H9 (cell line): Measurements from ENCODE around the gene ANO2. TPM values are rescaled to one million over a fixed set of nuclear protein-coding genes. Genes with fewer than 3 reads are reported as not detected.

Source experiments
- DNase-seq: peaks from one replicate; pipeline ENCODE4 v3.0.0-alpha.2; 2017
- H2AFZ ChIP-seq: one replicate; pipeline ENCODE4 v1.6.1; 2013; ENCODE audit warnings: mild to moderate bottlenecking, low read length, control low read depth, moderate library complexity
- H2AK5ac ChIP-seq: 2 replicates; pipeline ENCODE4 v1.6.1; 2013; ENCODE audit warnings: low read length, control low read depth, mixed read lengths; ENCODE audit not compliant: insufficient read length
- H2BK120ac ChIP-seq: one replicate; pipeline ENCODE4 v1.6.1; 2013; ENCODE audit warnings: low read depth, mild to moderate bottlenecking, low read length, control low read depth, inconsistent platforms; ENCODE audit not compliant: poor library complexity, severe bottlenecking
- H2BK12ac ChIP-seq: 2 replicates; pipeline ENCODE4 v1.6.1; 2013; ENCODE audit warnings: low read length, control low read depth, mixed read lengths, low read depth; ENCODE audit not compliant: insufficient read length
- H2BK15ac ChIP-seq: 2 replicates; pipeline ENCODE4 v1.6.1; 2013; ENCODE audit warnings: low read depth, low read length, control low read depth
- H2BK20ac ChIP-seq: one replicate; pipeline ENCODE4 v1.6.1; 2013; ENCODE audit warnings: low read depth, mild to moderate bottlenecking, low read length, control low read depth, inconsistent platforms; ENCODE audit not compliant: poor library complexity, severe bottlenecking
- H2BK5ac ChIP-seq: 2 replicates; pipeline ENCODE4 v1.6.1; 2013; ENCODE audit warnings: low read length, control low read depth, mixed read lengths; ENCODE audit not compliant: insufficient read length
- H3K14ac ChIP-seq: 2 replicates; pipeline ENCODE4 v1.6.1; 2013; ENCODE audit warnings: low read length, control low read depth; ENCODE audit not compliant: insufficient read depth
- H3K18ac ChIP-seq: 2 replicates; pipeline ENCODE4 v1.6.1; 2013; ENCODE audit warnings: low read depth, mild to moderate bottlenecking, mixed read lengths, low read length, control low read depth; ENCODE audit not compliant: insufficient read length
- H3K23ac ChIP-seq: 2 replicates; pipeline ENCODE4 v1.6.1; 2013; ENCODE audit warnings: low read length, control low read depth, mixed read lengths, low read depth; ENCODE audit not compliant: insufficient read length
- H3K23me2 ChIP-seq: 2 replicates; pipeline ENCODE4 v1.6.1; 2013; ENCODE audit warnings: low read depth, mild to moderate bottlenecking, mixed read lengths, low read length, control low read depth; ENCODE audit not compliant: insufficient read length, poor library complexity, severe bottlenecking
- H3K27ac ChIP-seq: 2 replicates; pipeline ENCODE4 v1.5.1; 2013; ENCODE audit warnings: low read length, control low read depth, mixed read lengths, low read depth; ENCODE audit not compliant: insufficient read length
- H3K27me3 ChIP-seq: 2 replicates; pipeline ENCODE4 v1.6.1; 2013; ENCODE audit warnings: low read length, control low read depth, inconsistent platforms; ENCODE audit not compliant: insufficient read depth
- H3K4ac ChIP-seq: 2 replicates; pipeline ENCODE4 v1.6.1; 2013; ENCODE audit warnings: low read depth, mild to moderate bottlenecking, control low read depth, inconsistent platforms, low read length, moderate library complexity
- H3K4me1 ChIP-seq: 2 replicates; pipeline ENCODE4 v1.6.1; 2013; ENCODE audit warnings: low read length, control low read depth, inconsistent platforms; ENCODE audit not compliant: insufficient read depth
- H3K4me2 ChIP-seq: 2 replicates; pipeline ENCODE4 v1.6.1; 2013; ENCODE audit warnings: low read length, control low read depth, mixed read lengths; ENCODE audit not compliant: insufficient read length, insufficient read depth
- H3K56ac ChIP-seq: 2 replicates; pipeline ENCODE4 v1.6.1; 2013; ENCODE audit warnings: low read depth, mild to moderate bottlenecking, mixed read lengths, low read length, control low read depth; ENCODE audit not compliant: insufficient read length
- H3K79me1 ChIP-seq: 2 replicates; pipeline ENCODE4 v1.6.1; 2013; ENCODE audit warnings: low read depth, mild to moderate bottlenecking, moderate library complexity, low read length, control low read depth, inconsistent platforms; ENCODE audit not compliant: insufficient read depth, poor library complexity, severe bottlenecking
- H3K79me2 ChIP-seq: 2 replicates; pipeline ENCODE4 v1.6.1; 2013; ENCODE audit warnings: low read length, control low read depth, inconsistent platforms; ENCODE audit not compliant: insufficient read depth
- H3K9ac ChIP-seq: 2 replicates; pipeline ENCODE4 v1.6.1; 2013; ENCODE audit warnings: low read length, control low read depth, mixed read lengths; ENCODE audit not compliant: insufficient read length; ENCODE audit errors: extremely low read depth
- H3K9me3 ChIP-seq: one replicate; pipeline ENCODE4 v1.6.1; 2013; ENCODE audit warnings: low read depth, low read length, inconsistent platforms; ENCODE audit not compliant: control insufficient read depth
- H3T11ph ChIP-seq: one replicate; pipeline ENCODE4 v1.6.1; 2013; ENCODE audit warnings: mild to moderate bottlenecking, low read length, control low read depth, inconsistent platforms
- H4K20me1 ChIP-seq: one replicate; pipeline ENCODE4 v1.6.1; 2013; ENCODE audit not compliant: control insufficient read depth, insufficient read length, insufficient read depth
- H4K5ac ChIP-seq: 2 replicates; pipeline ENCODE4 v1.6.1; 2013; ENCODE audit warnings: low read depth, mild to moderate bottlenecking, mixed read lengths, low read length, control low read depth; ENCODE audit not compliant: insufficient read length
- H4K8ac ChIP-seq: replicated peaks from 2 replicates; pipeline ENCODE4 v1.6.1; 2013; ENCODE audit warnings: low read length, control low read depth, mixed read lengths, low read depth; ENCODE audit not compliant: insufficient read length
- H4K91ac ChIP-seq: 2 replicates; pipeline ENCODE4 v1.6.1; 2013; ENCODE audit warnings: low read depth, mild to moderate bottlenecking, moderate library complexity, mixed read lengths, low read length, control low read depth; ENCODE audit not compliant: insufficient read length
- H3K27ac Mint-ChIP-seq, 3 experiments: 2 replicates in 2 of 3; 3 replicates in 1 of 3; pipeline ENCODE4 v1.8.0; 2020 to 2021; ENCODE audit warnings: mixed read lengths in 3 of 3, mild to moderate bottlenecking in 1 of 3, moderate library complexity in 1 of 3
- H3K27me3 Mint-ChIP-seq: 2 replicates; pipeline ENCODE4 v1.8.0; 2021; ENCODE audit warnings: low read depth, mild to moderate bottlenecking, moderate library complexity, mixed read lengths
- H3K36me3 Mint-ChIP-seq, 3 experiments: 2 replicates in 2 of 3; 3 replicates in 1 of 3; pipeline ENCODE4 v1.8.0; 2020 to 2021; ENCODE audit warnings: low read depth in 3 of 3, mixed read lengths in 3 of 3; ENCODE audit not compliant: insufficient read depth in 1 of 3
- H3K4me1 Mint-ChIP-seq, 2 experiments: 2 replicates each; pipeline ENCODE4 v1.8.0; 2020; ENCODE audit warnings: mixed read lengths in 2 of 2
- H3K4me3 Mint-ChIP-seq, 2 experiments: 2 replicates in 1 of 2; 3 replicates in 1 of 2; pipeline ENCODE4 v1.8.0; 2020 to 2021; ENCODE audit warnings: mild to moderate bottlenecking in 2 of 2, mixed read lengths in 2 of 2, moderate library complexity in 1 of 2
- H3K9me3 Mint-ChIP-seq, 2 experiments: 2 replicates in 1 of 2; 3 replicates in 1 of 2; pipeline ENCODE4 v1.8.0; 2020; ENCODE audit warnings: mild to moderate bottlenecking in 2 of 2, mixed read lengths in 2 of 2, moderate library complexity in 1 of 2
- CTCF ChIP-seq: fragments of 200-600 bp; sonication (generic); conservative IDR thresholded peaks from 3 replicates; pipeline ENCODE4 v1.8.0; 2021; ENCODE audit warnings: antibody characterized with exemption, mild to moderate bottlenecking
- WGBS: extraction: QIAGEN DNeasy Blood & Tissue Kit; methylation state at CpG from one replicate; pipeline ENCODE4 v1.1.7; 2013; ENCODE audit warnings: missing lambda C conversion rate, low lambda C conversion rate, mixed read lengths; ENCODE audit not compliant: insufficient read length; ENCODE audit errors: extremely low coverage; 5-methylcytosine and 5-hydroxymethylcytosine counted together
- long read RNA-seq: library from polyadenylated mRNA; unstranded; transcript quantifications from one replicate; pipeline ENCODE4 v2.0.0, GENCODE V29; 2020
- total RNA-seq: library from RNA; stranded (reverse); gene quantifications from 2 replicates; pipeline ENCODE4 v1.2.1, GENCODE V29; 2021

ANO2 gene
- total RNA-seq: 3.8 and 4.2 TPM in 2 replicates
- long read RNA-seq, partial matches to known transcripts: 2 of 10 reads
- long read RNA-seq, other reads (novel, unspliced or antisense): 8 of 10 reads

GRCh38 chr12:5945071-5946008 lies at the start of gene ANO2:
ANO2 (minus strand) TSS chr12:5945259; CDS start chr12:5945217, 42 bp downstream.
- peaks cover 42% of the 10 kb centered on the region for H3K27me3 Mint-ChIP-seq
- peak within 1 kb of the TSS; percentile 80 for H3K18ac ChIP-seq
- no CpG with 5 or more reads among the region's 66 CpGs for WGBS
- H4K8ac ChIP-seq: no peak within 1 kb of the TSS
- no peak within 1 kb of the TSS for H3K27ac ChIP-seq
- H3K27me3 ChIP-seq: peaks cover 10% of the 10 kb centered on the region; the same call in 1 of the 2 replicates
- peak within 1 kb of the TSS in 2 of 3 experiments; percentile 89 to 97; a peak in 3 of 7 replicates for H3K27ac Mint-ChIP-seq
- H3K4me2 ChIP-seq: peak within 1 kb of the TSS; percentile 89
- DNase-seq: peak; percentile 69
- no peak within 1 kb of the TSS for H3K23ac ChIP-seq
- H3K14ac ChIP-seq: peak within 1 kb of the TSS; percentile 93
- no peak within 1 kb of the TSS for H2BK120ac ChIP-seq
- no peak within 1 kb of the TSS for H4K5ac ChIP-seq
- H3K4me1 Mint-ChIP-seq: peaks cover 29 to 31% of the 10 kb centered on the region in 2 experiments
- no peaks in the 10 kb centered on the region for H3K79me1 ChIP-seq
- H2AK5ac ChIP-seq: no peak within 1 kb of the TSS
- H2BK15ac ChIP-seq: no peak within 1 kb of the TSS
- H2BK5ac ChIP-seq: no peak within 1 kb of the TSS
- H3K9me3 Mint-ChIP-seq: no peaks in the 10 kb centered on the region
- H3K36me3 Mint-ChIP-seq: no peaks in the 10 kb centered on the region
- no peak within 1 kb of the TSS for H4K91ac ChIP-seq
- H3K4me1 ChIP-seq: no peaks in the 10 kb centered on the region; the same call in 1 of the 2 replicates
- H4K20me1 ChIP-seq: no peaks in the 10 kb centered on the region
- no peak within 1 kb of the TSS for H3K56ac ChIP-seq
- H2AFZ ChIP-seq: peak within 1 kb of the TSS; percentile 53
- H3K4me3 Mint-ChIP-seq: peak within 1 kb of the TSS; percentile 85 to 94
- H2BK12ac ChIP-seq: peak within 1 kb of the TSS; percentile 47
- no peaks in the 10 kb centered on the region for H3K79me2 ChIP-seq
- peak within 1 kb of the TSS; percentile 68 for H3K9ac ChIP-seq
- TF ChIP-seq CTCF: no peak
- H3T11ph ChIP-seq: no peak within 1 kb of the TSS
- no peaks in the 10 kb centered on the region for H3K9me3 ChIP-seq
- H2BK20ac ChIP-seq: no peak within 1 kb of the TSS
- H3K4ac ChIP-seq: no peak within 1 kb of the TSS; the same call in 1 of the 2 replicates
- H3K23me2 ChIP-seq: peaks cover 6% of the 10 kb centered on the region
